ENCODE measurements around the gene POLG2.
"Not testable (repeated sequence)": the region's sequence is repeated elsewhere in the genome, so short reads cannot be mapped to it uniquely, and the experiment has no call there.

POLG2 gene

DNA sequence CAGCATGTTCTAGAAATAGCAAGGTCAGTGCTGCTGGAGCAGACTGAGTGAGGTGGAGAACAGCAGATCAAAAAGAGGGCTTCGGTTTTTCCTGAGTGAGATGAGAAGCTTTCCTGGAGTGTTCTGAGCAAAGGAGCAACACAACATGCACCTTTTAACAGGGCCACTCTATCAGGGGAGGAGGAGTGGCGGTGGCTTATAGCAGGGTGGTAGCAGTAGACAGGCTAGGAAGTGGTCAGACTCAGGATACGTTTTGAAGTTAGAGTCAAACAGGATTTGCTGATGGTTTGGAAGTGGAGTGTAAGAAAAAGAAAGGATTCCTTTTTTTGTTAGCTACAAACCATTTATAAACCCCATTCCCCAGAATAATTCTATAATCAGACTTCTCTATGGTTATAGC lies 12.5 kb downstream of the POLG2 start:
- DNase-seq, result no peak

DNA sequence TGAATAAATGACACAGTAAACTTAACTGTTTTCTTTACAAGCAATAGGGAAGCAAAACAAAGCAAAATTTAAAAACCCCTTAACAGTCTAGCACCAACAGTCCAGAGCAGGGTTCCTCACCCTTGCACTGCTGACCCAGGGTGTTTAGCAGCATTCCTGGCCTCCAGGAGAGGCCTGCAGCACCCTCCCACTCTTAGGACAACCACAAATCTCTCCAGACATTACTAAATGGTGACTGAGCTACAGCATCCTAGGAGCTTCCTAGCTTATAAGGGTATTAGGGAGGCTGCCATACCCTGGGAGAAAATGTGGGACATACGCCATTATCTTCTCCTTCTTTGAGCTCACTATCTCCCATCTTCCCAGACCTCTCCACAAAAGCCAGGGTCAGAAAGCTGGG lies 15.9 kb downstream of the POLG2 start:
- DNase-seq, result no peak

DNA sequence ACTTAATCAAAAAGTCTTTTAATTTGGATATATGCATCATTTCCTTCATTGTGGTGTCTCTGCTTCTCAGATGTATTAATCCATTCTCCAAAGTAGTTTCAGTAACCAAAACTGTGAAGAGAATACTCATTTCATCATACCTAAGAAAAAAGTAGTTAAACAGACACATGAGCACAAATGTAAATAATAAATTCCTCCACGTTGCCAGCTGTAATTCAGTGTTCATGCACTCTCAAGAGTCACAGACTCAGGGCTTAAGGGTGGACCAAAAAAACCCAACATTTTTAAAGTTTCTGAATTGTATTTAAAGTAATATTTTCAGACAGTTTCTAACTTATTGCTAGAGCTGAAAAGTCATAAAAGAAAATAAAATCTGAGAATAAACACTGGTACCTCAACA lies 19.0 kb downstream of the POLG2 start:
- no peak for DNase-seq

DNA sequence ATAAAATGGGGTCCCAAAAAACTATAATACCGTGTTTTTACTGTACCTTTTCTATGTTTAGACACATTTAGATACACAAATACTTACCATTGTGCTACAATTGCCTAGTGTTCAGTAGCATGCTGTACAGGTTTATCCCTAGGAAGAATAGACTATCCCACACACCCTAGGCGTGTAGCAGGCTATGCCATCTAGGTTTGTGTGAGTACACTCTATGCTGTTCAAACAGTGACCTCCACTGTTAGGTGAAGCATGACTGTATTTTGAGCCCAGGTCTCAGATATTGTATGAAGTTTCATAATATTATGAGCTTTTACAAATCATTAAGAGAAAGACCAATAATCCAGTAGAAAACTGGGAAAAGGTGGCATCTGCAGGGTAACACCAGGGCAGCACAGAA lies 24.3 kb downstream of the POLG2 start:
- DNase-seq, result no peak

DNA sequence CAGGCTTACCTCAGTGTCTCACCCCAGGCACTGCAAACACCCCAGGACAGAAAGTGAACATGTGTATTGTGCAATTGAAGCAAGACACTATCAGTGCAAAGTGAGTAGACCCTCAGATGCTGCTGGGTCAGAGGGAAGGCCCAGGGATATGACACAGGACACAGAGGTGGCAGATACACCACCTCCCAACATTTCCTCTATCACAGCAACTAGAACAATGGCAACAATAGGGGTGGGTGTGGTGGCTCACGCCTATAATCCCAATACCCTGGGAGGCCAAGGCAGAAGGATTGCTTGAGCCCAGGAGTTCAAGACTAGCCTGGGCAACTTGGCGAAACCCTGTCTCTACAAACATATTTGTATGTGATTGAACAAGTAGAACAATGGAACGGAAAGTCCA lies 25.4 kb downstream of the POLG2 start:
- no peak for DNase-seq

DNA sequence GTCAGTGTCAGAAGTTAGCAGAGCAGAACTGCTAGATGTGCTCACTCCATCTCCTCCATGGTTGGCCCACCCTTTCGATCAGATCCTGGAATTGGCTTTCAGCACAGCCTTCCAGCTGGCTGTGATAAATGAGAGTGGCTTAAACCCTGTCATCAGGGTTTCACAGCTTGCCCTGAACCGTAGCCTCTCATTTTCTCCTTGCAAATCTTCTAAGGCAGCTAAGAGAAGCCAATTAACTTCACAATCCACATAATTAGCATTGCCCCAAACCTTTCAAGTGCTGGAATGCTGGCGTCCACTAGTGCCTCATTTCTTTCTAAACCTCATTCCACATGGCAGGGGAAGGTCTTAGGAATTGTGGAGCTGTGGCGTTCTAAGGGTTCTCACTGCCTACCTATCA lies 26.2 kb downstream of the POLG2 start:
- DNase-seq, result no peak

DNA sequence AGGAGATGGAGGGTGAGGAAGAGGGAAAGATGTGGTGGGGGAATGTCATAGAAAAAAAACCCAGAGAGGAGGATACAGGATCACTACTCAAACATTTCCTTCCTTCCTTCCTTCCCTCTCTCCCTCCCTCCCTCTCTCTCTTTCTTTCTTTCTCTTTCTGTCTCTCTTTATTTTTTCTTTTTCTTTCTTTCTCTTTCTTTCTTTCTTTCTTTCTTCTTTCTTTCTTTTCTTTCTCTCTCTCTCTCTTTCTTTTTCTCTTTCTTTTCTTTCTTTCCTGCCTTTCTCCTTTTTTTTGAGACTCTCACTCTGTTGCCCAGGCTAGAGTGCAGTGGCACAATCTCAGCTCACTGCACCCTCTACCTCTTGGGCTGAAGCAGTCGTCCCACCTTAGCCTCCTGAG lies 30.0 kb downstream of the POLG2 start:
- not testable (repeated sequence) for DNase-seq

DNA sequence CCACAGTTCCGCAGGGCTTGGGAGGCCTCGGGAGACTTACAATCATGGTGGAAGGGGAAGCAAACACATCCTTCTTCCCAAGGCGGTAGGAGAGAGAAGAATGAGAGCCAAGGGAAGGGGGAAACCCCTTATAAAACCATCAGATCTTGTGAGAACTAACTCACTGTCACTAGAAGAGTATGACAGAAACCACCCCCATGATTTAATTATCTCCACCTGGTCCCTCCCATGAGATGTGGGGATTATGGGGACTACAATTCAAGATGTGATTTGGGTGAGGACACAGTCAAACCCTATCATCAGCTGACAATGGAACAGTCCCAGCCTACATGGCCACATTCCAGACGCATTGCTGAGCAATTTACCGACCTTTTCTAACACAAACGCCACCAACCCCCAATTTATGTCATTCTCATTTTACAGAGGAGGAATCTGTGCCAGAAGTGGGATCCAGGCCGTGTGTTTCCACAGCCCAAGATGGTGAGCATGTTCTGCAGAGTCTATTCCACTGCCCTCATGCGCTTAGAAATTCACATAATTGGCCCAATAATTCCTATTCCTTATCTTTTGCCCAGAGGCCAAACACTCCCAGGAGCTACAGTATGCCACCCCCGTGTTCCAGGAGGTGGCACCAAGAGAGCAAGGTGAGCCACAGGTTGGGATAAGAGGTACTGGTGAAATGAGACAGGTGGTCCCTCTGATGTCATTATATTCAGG lies 30.7 kb downstream of the POLG2 start:
- DNase-seq, result no peak

DNA sequence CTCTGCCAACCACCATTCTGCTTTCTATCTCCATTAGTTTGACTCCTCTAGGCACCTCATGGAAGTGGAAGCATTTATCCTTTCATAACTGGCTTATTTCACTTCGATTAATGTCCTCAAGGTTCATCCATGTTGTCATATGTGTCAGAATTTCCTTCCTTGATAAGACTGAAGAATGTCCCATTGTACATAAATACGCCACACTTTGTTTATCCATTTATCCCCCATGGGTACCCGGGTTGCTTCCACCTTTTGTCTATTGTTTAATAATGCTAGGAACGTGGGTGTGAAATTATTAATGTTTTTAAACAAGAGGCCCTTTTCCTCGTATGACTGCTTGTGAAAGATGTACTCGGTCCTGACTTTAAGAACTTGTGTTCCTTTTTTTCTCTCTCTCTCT lies 35.1 kb downstream of the POLG2 start:
- no peak for DNase-seq

DNA sequence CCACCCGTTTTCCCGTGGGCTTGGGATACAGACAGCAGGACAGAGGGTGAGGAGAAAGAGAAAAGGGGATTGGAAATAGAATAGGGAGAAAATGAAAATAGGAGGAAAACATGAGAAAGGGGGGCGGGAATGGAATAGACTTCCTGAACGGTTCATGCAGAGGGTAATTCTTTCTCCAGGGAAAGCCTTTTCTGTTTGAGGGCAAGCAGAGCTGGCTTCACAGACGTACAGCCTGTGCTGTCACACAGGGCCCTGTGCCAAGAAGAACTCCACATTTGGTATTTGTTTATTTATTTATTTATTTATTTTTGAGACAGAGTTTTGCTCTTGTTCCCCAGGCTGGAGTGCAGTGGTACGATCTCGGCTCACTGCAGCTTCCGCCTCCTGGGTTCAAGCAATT lies 35.9 kb downstream of the POLG2 start:
- no peak for DNase-seq

DNA sequence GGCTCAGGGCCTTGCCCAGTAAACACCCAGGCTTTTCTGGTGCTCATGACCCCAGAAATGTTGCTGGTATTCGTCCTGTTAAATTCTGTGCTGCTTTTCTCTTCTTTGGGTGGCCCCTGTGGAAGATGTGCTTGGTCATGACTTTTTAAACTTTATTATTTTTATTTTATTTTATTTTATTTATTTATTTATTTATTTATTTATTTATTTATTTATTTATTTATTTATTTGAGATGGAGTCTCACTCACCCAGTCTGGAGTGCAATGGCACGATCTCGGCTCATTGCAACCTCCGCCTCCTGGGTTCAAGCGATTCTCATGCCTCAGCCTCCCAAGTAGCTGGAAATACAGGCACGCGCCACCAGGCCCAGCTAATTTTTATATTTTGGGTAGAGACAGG lies 37.0 kb downstream of the POLG2 start:
- not testable (repeated sequence) for DNase-seq

DNA sequence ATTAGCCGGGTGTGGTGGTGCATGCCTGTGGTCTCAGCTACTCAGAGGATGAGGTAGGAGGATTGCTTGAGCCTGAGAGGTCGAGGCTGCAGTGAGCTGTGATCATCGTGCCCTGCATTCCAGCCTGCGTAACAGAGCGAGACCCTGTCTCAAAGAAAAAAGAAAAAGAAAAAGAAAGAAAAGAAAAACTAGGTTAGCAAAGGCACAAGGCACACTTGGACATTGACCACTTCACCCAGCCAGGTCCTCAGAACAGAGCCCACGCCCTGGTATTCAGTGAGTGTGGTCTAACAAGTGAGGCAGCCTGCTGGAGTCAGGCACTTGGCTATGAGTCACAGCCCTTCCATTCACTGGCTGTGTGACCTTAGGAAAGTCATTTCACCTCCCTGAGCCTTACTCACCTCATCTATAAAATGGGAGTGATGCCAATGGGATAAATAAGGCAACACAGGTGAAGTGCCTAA lies 37.5 kb downstream of the POLG2 start:
- no peak for DNase-seq

DNA sequence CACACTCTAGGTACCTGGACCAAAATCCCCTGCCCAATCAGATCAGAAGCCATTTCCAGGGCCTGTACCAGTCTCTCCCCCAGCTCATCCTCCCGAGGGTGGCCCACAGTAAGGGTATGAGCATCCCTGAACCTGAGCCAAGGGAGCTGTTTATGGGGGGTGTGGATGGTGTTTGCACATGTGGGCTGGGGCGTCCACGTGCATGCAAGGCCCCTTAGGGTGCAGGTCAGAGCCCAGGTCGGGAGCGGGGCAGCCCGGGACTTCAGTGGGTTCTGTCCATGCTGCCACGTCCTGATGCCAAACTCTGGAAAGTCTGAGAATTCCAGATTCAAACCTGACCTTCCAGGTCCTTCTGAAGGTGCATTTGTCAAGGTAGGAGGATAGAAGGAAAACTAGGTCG lies 38.1 kb downstream of the POLG2 start:
- DNase-seq, result no peak

DNA sequence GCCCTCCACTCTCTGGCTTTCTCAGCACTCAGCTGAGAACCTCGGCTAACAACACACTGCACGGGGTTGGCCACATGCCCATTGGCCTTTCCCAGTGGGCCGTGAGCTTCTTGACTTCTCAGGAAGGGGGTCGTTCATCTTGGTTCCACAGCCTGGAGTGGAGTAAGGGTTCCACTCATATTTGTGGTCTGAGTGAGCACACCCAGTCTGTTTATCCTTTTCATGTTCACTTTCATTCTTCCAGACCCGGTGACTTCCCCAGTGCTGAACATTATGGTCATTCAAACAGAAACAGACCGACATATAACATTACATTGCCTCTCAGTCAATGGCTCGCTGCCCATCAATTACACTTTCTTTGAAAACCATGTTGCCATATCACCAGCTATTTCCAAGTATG lies 39.7 kb downstream of the POLG2 start:
- no peak for DNase-seq

DNA sequence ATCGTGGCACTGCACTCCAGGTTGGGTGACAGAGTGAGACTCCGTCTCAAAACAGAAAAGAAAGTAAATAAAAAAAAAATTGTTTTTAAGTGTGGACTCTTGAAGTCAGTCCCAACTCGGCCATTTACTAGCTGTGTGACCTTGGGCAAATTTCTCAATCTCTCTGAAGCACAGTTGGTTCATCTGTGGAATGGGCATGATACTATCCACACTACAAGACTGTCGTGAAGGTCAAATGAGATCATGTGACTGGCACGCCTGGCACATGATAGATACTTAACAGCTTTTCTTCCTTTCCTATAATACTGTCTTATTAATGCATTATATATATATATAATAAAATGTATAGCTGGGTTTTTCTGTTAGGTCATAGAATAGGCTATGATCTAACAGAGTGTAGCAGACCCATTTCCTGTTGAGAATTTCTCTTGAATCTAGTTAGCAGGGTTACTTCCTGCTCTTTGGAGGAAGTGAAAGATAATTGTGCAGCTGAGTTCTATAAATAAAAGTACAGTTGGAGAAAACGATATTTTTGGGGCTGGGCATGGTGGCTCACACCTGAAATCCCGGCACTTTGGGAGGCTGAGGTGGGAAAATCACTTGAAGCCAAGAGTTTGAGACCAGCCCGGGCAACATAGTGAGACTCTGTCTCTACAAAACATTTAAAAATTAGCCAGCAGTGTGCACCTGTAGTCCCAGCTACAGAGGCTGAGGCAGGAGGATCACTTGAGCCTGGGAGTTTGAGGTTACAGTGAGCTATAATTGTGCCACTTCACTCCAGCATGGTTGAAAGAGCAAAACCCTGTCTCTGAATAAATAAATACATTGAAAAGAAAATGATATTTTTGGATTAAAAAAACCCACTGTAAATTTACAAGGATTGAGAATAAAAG lies 40.6 kb downstream of the POLG2 start:
- DNase-seq, result no peak

DNA sequence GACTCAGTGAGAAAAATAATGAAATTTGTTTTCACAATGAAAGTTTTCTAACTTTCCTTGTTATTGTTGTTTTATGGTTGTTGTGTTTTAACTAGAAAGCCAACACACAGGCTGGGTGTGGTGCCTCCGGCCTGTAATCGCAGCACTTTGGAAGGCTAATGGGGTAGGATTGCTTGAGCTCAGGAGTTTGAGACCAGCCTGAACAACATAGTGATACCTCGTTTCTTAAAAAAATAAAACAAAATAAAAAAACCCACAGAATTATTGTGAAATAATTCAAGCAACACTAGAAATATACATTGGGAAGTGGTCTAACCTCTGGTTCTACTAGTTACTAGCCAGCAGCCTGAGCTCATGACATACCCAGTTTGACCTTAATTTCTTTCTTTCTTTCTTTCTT lies 47.3 kb downstream of the POLG2 start:
- no peak for DNase-seq

DNA sequence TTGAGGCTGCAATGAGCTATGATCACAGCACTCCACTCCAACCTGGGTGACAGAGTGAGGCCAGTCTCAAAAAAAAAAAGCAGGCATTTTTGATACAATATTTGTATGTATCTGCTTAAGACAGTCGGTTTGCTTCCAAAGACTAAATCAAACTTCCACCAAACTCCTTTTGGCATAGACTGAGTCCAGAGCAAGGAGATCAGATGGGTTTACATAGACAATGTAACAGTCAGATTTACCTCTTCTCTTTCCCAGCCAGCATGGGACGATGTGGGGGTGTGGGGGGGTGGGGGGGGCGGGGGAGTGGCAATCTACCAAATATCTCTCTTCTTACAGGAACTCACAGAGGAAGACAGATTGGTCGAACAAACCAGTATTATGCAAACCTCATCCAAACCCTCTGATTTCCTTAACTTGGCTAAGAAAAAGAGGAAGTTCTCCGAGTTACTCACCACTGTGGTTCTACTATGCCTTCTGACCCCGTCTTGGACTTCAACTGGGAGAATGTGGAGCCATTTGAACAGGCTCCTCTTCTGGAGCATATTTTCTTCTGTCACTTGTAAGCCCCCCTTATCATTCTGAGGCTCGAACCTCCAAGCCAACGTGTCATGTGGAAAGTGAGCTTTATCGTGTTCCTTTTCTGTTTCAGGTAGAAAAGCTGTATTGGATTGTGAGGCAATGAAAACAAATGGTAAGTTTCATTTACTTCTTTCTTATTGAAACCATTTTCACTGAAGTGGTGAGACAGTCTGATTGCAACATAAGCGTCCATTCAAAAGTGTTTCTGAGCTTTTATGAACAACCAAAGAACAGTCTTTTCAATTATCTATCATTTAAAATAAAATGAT lies 48.0 kb downstream of the POLG2 start, which contains the start of gene MILR1:
Gene MILR1 (plus strand): TSS at position 451 of the 848 bp plus-strand sequence. CDS start 54 bp downstream, at position 505.
- peak in 5 of 51 donors; percentile 2 to 47 (median 3) for DNase-seq

DNA sequence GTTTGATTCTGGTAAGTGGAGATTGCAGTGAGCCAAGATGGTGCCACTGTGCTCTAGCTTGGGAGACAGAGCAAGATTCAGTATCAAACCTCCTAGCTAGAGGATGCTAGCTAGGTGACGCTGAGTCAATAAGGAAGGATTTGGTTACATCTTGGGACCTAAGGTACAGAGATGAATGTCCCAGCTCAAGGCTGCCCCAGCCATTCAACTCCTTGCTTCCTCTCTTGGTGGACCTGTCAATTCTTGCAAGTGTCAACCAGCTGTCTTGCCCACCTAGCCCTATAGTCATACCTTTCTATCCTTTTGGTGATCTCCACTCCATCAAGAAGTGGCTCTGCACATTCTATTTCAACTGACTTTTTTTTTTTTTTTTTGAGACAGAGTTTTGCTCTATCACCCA lies 49.3 kb downstream of the POLG2 start:
- no peak for DNase-seq

DNA sequence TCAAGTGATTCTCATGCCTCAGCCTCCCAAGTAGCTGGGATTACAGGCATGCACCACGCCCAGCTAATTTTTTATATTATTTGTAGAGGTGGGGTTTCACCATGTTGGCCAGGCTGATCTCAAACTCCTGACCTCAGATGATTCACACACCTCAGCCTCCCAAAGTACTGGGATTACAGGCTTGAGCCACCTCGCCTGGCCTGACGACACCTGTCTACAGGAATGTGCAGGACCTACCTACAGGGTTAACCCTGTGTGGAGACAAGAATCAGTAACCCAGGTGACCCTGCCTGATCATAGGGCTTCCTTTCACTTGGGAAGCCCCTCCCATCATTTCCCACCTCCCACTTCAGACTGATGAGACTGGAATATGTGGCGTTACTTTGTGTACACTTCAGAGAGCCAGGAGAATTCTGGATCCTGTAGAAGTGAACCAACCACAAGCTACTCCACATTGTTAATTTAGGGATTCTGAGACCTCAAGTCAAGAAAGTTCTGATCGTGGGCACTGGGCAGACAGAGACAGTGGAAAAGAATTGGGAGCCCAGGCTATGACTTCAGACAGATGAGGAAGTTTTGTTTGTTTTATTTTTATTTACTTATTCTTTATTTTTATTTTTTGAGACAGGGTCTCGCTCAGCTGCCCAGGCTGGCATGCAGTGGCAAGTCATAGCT lies 53.6 kb downstream of the POLG2 start:
- DNase-seq, result no peak

DNA sequence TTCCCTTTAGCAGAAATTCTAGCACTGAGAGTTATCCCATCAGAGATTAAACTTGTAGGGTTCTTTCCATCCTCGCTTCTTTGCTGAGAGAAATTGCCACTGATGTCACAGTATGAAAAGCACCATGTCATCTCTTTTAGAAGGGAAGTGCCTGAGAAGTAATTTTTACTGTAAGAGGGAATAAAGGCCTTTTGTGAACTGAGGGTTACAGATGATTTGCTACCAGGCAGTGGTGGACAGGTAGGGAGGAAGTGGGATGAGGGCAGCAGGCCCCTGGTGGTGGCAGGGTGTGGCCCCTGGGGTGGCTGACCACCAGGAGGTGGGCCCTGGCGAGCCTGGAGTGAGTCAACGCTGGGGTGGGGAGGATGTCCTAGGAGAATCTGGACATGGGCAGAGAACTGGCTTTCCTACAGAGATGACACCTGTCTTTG lies 54.3 kb downstream of the POLG2 start:
- no peak for DNase-seq
